Activated T-cell treated with anti-CD3 and anti-CD28 coated beads, Interleukin-2, amount 50 U/mL, for 4 hours (primary cell): Measurements from ENCODE around the gene FGFR2. TPM values are rescaled to one million over a fixed set of nuclear protein-coding genes. Genes with fewer than 3 reads are reported as not detected.

ENCODE experiments used
- ATAC-seq, 2 donors: fragments of 200-7000 bp; cut with Tn5 transposase; one replicate each; pipeline ENCODE4 v1.10.0; 2021
- DNase-seq: peaks from one replicate; pipeline ENCODE4 v3.0.0-alpha.2; 2020
- H3K27me3 Mint-ChIP-seq: one replicate; pipeline ENCODE4 v1.8.0; 2021; ENCODE audit warnings: low read depth, mixed read lengths
- H3K36me3 Mint-ChIP-seq: one replicate; pipeline ENCODE4 v1.8.0; 2022; ENCODE audit warnings: mixed read lengths; ENCODE audit not compliant: insufficient read depth
- H3K4me1 Mint-ChIP-seq: one replicate; pipeline ENCODE4 v1.8.0; 2021; ENCODE audit warnings: low read depth, mixed read lengths
- H3K4me3 Mint-ChIP-seq: one replicate; pipeline ENCODE4 v1.8.0; 2021; ENCODE audit warnings: mild to moderate bottlenecking, moderate library complexity, mixed read lengths
- H3K9me3 Mint-ChIP-seq: one replicate; pipeline ENCODE4 v1.8.0; 2021; ENCODE audit warnings: mixed read lengths
- total RNA-seq, 3 donors: library from RNA; stranded (reverse); gene quantifications; one replicate each; pipeline ENCODE4 v1.2.1, GENCODE V29; 2021

FGFR2 gene
- total RNA-seq, 3 donors from 2014 or later: 0.18 to 0.48 (median 0.33) TPM

- Mint-ChIP-seq H3K4me1 (no peaks in the 10 kb centered on the region), H3K36me3 (no peaks in the 10 kb centered on the region), H3K27me3 (no peaks in the 10 kb centered on the region), H3K4me3 (no peak overlapping the region), H3K9me3 (peaks cover 5% of the 10 kb centered on the region)
- ATAC-seq (no peak), DNase-seq (no peak)
Observed at GRCh38 chr10:121539786-121540185, 58.5 kb downstream of the FGFR2 start.

- no peaks in the 10 kb centered on the region for H3K27me3 Mint-ChIP-seq
- no peak overlapping the region for H3K4me3 Mint-ChIP-seq
- no peaks in the 10 kb centered on the region for H3K4me1 Mint-ChIP-seq
- H3K36me3 Mint-ChIP-seq: no peaks in the 10 kb centered on the region
- H3K9me3 Mint-ChIP-seq: no peaks in the 10 kb centered on the region
- no peak for ATAC-seq
- DNase-seq: no peak
Observed at GRCh38 chr10:121536310-121536913, 61.8 kb downstream of the FGFR2 start.

- Mint-ChIP-seq H3K4me1 (no peaks in the 10 kb centered on the region), H3K4me3 (no peak overlapping the region), H3K27me3 (no peaks in the 10 kb centered on the region), H3K36me3 (no peaks in the 10 kb centered on the region), H3K9me3 (no peaks in the 10 kb centered on the region)
- ATAC-seq: no peak
- no peak for DNase-seq
Observed at GRCh38 chr10:121535381-121535780, 62.9 kb downstream of the FGFR2 start.

- DNase-seq (no peak), ATAC-seq (no peak)
- H3K36me3 Mint-ChIP-seq: no peaks in the 10 kb centered on the region
- H3K4me1 Mint-ChIP-seq: no peaks in the 10 kb centered on the region
- H3K4me3 Mint-ChIP-seq: no peak overlapping the region
- H3K27me3 Mint-ChIP-seq: no peaks in the 10 kb centered on the region
- no peaks in the 10 kb centered on the region for H3K9me3 Mint-ChIP-seq
Observed at GRCh38 chr10:121532292-121532864, 65.9 kb downstream of the FGFR2 start.

GRCh38 chr10:121531830-121532178 is 66.4 kb downstream of the FGFR2 start:
- Mint-ChIP-seq H3K27me3 (no peaks in the 10 kb centered on the region), H3K9me3 (no peaks in the 10 kb centered on the region), H3K4me1 (no peaks in the 10 kb centered on the region), H3K4me3 (no peak overlapping the region), H3K36me3 (no peaks in the 10 kb centered on the region)
- ATAC-seq (no peak), DNase-seq (no peak)

- no peaks in the 10 kb centered on the region for H3K9me3 Mint-ChIP-seq
- no peaks in the 10 kb centered on the region for H3K27me3 Mint-ChIP-seq
- no peak overlapping the region for H3K4me3 Mint-ChIP-seq
- DNase-seq: no peak
- H3K4me1 Mint-ChIP-seq: no peaks in the 10 kb centered on the region
- no peak for ATAC-seq
- H3K36me3 Mint-ChIP-seq: no peaks in the 10 kb centered on the region
Observed at GRCh38 chr10:121531076-121531829, 67.0 kb downstream of the FGFR2 start.

- H3K9me3 Mint-ChIP-seq: no peaks in the 10 kb centered on the region
- no peaks in the 10 kb centered on the region for H3K4me1 Mint-ChIP-seq
- no peak overlapping the region for H3K4me3 Mint-ChIP-seq
- no peaks in the 10 kb centered on the region for H3K36me3 Mint-ChIP-seq
- ATAC-seq (no peak), DNase-seq (no peak)
- H3K27me3 Mint-ChIP-seq: no peaks in the 10 kb centered on the region
Observed at GRCh38 chr10:121530481-121531075, 67.7 kb downstream of the FGFR2 start.

- H3K9me3 Mint-ChIP-seq: no peaks in the 10 kb centered on the region
- H3K4me3 Mint-ChIP-seq: no peak overlapping the region
- H3K27me3 Mint-ChIP-seq: no peaks in the 10 kb centered on the region
- no peak for ATAC-seq
- H3K36me3 Mint-ChIP-seq: no peaks in the 10 kb centered on the region
- no peak for DNase-seq
- no peaks in the 10 kb centered on the region for H3K4me1 Mint-ChIP-seq
Observed at GRCh38 chr10:121527690-121528089, 70.6 kb downstream of the FGFR2 start.

- H3K4me3 Mint-ChIP-seq: no peak overlapping the region
- no peak for ATAC-seq
- DNase-seq: no peak
- no peaks in the 10 kb centered on the region for H3K27me3 Mint-ChIP-seq
- no peaks in the 10 kb centered on the region for H3K9me3 Mint-ChIP-seq
- H3K36me3 Mint-ChIP-seq: no peaks in the 10 kb centered on the region
- no peaks in the 10 kb centered on the region for H3K4me1 Mint-ChIP-seq
Observed at GRCh38 chr10:121526801-121527221, 71.4 kb downstream of the FGFR2 start.

GRCh38 chr10:121526135-121526790 is 72.0 kb downstream of the FGFR2 start:
- no peaks in the 10 kb centered on the region for H3K4me1 Mint-ChIP-seq
- ATAC-seq: no peak

GRCh38 chr10:121525251-121526134 is 72.8 kb downstream of the FGFR2 start:
- Mint-ChIP-seq H3K36me3 (no peaks in the 10 kb centered on the region), H3K9me3 (no peaks in the 10 kb centered on the region), H3K4me3 (no peak overlapping the region), H3K4me1 (no peaks in the 10 kb centered on the region), H3K27me3 (no peaks in the 10 kb centered on the region)
- DNase-seq (no peak), ATAC-seq (no peak)

More at GRCh38 chr10:121526135-121526790, 72.0 kb downstream of the FGFR2 start:
- H3K36me3 Mint-ChIP-seq: no peaks in the 10 kb centered on the region
- H3K4me3 Mint-ChIP-seq: no peak overlapping the region
- no peaks in the 10 kb centered on the region for H3K9me3 Mint-ChIP-seq
- DNase-seq: no peak
- H3K27me3 Mint-ChIP-seq: no peaks in the 10 kb centered on the region

- no peak for ATAC-seq
- no peak for DNase-seq
- Mint-ChIP-seq H3K4me3 (no peak overlapping the region), H3K27me3 (no peaks in the 10 kb centered on the region), H3K4me1 (no peaks in the 10 kb centered on the region), H3K9me3 (no peaks in the 10 kb centered on the region), H3K36me3 (no peaks in the 10 kb centered on the region)
Observed at GRCh38 chr10:121524157-121524817, 74.0 kb downstream of the FGFR2 start.

GRCh38 chr10:121522831-121523230 is 75.4 kb downstream of the FGFR2 start:
- Mint-ChIP-seq H3K4me3 (no peak overlapping the region), H3K36me3 (no peaks in the 10 kb centered on the region), H3K9me3 (no peaks in the 10 kb centered on the region), H3K4me1 (no peaks in the 10 kb centered on the region), H3K27me3 (no peaks in the 10 kb centered on the region)
- ATAC-seq: no peak
- no peak for DNase-seq
